HG02759 (cell line): ENCODE measurements around the gene MAML2.
A peak's percentile ranks its signal among the peaks of the same experiment; 100 is the strongest.

ENCODE experiments used
- ATAC-seq: cut with Tn5 transposase; IDR thresholded peaks from one replicate; pipeline ENCODE4 v1.9.1; 2021; ENCODE audit warnings: mild to moderate bottlenecking, moderate library complexity; ENCODE audit not compliant: unreplicated experiment

MAML2 gene

DNA sequence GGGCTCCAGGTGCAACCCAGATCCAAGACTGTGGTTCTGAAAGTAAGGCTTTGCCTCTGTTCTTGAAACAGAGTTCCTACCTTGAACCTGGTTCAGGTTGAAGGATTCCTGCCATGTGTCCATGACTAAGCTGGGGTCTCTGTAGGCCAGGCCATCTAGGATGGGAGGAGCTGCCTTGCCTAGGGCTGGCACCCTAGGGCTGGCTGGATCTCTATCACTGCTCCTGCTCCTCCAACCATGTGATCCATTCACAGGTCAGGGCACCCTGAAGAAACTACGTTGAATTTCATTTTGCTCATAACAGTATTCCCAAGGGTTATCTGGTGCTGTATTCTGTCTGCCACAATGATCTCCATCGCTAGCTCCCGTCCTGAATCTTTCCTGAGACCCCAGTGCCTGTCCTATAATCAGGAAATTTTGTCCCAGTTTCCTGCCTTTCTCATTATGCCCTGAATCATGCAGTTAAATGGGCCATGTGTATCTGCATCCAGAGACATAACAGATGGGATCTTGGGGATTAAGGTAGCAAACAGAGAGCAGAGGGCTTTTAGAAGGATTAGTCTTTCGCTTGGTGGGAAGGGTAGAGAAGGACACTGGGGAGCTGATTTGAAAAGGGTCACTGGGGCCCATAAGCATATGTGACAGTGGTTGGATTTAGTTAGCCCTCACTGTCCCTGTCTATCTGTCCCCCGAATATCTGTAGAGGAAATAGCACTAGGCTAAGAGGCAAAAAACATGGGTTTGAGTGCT, 320.9 kb downstream of the MAML2 start:
- ATAC-seq: no peak

GRCh38 chr11:96019810-96020747, 322.9 kb downstream of the MAML2 start:
- no peak for ATAC-seq

DNA sequence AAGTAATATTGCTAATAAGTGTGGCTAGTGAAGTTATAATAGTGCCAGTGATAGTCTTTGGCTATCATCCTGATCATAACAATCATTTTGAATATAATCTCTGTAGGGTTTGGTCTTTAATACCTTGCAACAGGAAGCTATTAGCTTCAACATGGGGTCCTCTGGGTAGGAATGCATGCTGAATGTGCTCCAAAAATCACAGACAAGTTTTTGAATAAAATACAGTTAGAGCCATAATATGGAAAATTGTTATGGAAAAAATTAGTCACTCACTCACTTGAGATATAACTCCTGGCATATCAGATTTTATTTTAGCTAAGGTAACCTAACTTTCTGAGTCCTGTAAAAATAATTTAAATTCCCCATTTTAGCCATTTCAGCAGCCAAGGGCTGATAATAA, 323.7 kb downstream of the MAML2 start:
- ATAC-seq: no peak

- ATAC-seq: no peak
Measured at GRCh38 chr11:96017856-96018255, 325.1 kb downstream of the MAML2 start.

DNA sequence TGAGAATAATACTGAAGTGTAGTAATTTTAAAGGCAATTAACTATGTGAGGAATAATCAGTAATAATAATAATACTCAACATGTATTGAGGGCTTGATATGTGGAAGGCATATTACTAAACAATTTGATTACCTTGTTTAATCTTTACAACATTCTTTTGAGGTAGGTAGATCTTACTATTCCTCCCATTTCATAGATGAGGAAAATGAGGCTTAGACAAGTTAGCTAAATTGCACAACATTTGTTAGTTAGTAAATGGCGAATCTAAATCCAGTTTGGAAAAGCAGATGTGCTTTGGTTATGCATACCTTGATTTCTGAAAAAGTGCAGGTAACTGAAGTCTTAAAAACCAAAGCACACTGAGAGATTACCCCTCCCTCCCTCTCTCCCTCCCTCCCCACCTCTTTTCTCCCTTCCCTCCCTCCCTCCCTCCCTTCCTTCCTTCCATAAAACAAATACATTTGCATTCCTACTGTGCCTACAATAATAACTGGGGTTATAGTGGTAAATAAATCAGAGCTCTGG, 326.0 kb downstream of the MAML2 start:
- ATAC-seq: no peak

DNA sequence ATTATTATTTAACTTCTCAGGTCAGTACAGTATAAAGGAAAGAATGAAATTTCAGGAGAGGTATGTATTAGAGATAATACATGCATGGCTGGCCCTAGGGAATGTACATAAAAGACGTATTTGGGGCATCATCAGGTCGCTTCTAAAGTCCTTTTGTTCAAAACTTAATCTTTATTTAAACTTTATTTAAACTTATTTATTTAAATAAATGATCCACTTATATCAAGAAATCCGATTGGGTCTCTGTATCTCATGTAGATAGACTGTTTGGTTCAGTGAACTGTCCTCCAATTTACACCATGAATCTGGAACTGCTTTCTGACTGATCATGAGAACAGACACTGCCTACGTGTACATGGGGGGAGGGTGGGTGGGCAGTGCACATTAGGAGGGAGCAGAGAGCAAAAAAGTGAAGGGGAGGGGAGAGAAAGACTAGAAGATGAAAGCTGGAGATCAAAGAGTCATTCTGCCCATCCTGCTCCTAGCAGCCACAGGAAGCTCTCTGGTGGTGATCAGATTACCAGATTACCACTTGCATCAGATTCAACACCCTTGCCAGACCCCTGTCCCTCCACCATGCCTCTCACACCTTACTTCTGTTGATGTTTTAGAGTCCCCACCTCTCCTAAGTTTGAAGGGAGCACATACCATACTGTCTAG, 327.0 kb downstream of the MAML2 start:
- ATAC-seq: no peak

- peak; percentile 26 for ATAC-seq
Measured at GRCh38 chr11:96014217-96014616, 328.8 kb downstream of the MAML2 start.

GRCh38 chr11:96013461-96014213, 329.4 kb downstream of the MAML2 start:
- no peak for ATAC-seq

DNA sequence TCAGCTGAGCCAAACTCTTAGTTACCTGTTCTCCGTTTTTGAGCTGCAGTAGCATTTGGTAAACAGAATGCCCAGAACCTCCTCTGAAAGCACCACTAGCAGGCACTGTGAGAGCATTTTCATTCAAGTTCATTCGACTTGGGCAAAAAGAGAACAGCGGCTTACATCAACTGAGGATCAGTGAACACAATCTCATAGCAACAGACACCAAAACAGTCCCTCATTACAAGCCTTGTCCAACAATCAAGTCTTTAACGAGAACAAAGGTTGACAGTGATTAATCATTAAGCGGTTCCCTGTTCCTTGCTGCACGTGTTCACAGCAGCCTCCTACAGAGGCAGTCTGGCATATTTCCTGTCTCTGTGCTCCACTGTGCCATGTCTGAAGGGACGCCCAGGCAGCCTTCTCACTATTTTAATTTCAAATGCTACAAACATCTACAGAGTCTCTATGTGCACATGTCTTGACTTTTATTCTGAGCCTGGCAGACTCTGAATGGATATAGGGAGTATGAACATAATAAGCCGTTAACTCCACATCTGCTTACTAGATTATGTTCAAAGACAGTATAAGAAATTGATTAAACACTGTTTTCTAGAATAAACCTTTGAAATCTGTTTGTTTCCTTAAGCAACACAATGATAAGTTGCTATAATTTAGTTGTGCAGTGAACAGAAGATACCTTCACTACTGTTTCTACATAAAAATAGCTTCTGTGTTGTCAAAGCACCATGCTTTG, 330.7 kb downstream of the MAML2 start:
- ATAC-seq: peak; percentile 94

- no peak for ATAC-seq
Measured at GRCh38 chr11:96010683-96011082, 332.3 kb downstream of the MAML2 start.

- no peak for ATAC-seq
Measured at GRCh38 chr11:96008161-96008720, 334.8 kb downstream of the MAML2 start.

- ATAC-seq: no peak
Measured at GRCh38 chr11:96006037-96006436, 337.0 kb downstream of the MAML2 start.

DNA sequence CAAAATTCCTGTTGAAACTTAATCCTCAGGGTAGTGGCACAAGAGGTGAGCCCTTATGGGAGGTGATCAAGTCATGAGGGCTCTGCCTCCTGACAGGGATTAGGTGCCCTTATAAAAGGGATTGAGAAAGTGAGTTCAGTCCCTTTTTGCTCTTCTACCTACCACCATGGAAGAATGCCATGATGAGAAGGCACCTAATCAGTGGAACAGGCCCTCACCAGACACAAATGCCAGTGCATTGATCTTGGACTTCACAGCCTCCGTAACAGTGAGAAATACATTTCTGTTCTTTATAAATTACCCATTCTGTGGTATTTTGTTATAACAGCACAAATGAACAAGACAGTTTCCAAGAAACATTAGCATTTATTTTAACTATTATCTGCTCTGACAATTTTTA, 338.1 kb downstream of the MAML2 start:
- no peak for ATAC-seq

DNA sequence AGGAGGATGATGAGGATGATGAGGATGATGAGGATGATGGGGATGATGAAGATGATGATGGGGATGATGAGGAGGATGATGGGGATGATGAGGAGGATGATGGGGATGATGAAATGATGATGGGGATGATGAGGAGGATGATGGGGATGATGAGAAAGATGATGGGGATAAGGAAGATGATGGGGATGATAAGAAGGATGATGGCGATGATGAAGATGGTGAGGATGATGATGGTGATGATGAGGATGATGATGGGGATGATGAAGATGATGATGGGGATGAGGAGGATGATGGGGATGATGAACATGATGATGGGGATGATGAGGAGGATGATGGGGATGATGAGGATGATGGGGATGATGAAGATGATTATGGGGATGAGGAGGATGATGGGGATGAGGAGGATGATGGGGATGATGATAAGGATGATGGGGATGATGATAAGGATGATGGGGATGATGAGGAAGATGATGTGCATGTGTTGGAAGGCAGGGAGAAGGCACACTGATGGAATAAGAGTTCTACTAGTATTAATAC, 340.2 kb downstream of the MAML2 start:
- ATAC-seq: no peak

DNA sequence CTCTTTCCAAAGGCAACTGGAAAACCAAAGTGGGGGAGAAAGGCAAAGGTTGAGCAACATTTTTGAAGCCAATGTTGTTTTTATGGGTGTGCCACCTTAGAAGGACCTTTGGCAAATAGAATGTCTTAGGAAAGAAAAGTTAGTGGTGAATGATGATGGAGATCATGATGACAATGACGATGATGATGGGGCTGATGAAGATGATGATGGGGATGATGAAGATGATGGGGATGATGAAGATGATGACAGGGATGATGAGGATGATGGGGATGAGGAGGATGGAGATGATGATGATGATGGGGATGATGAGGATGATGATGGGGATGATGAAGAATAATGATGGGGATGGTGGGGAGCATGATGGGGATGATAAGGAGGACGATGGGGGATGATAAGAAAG, 340.7 kb downstream of the MAML2 start:
- ATAC-seq: no peak

DNA sequence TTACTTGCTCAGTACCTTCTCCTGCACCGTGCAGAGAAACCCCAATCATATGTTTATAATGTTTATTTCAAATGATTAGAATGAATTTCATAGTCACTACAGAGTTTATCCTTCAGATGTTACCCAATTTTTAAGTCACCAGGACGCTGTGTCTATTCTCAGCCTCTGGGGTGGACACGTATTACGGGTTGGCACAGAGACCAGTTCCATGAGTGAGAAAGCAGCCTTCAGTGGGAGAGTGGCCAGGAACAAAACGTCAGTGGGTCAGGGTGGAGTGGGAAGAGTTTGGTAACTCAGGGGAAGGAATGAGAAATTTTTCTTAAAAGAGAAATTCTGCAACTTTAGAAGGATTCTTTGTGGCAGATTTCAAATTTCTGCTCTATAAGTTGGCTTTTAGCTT, 342.0 kb downstream of the MAML2 start:
- no peak for ATAC-seq

GRCh38 chr11:95999711-96000406, 343.1 kb downstream of the MAML2 start:
- no peak for ATAC-seq

DNA sequence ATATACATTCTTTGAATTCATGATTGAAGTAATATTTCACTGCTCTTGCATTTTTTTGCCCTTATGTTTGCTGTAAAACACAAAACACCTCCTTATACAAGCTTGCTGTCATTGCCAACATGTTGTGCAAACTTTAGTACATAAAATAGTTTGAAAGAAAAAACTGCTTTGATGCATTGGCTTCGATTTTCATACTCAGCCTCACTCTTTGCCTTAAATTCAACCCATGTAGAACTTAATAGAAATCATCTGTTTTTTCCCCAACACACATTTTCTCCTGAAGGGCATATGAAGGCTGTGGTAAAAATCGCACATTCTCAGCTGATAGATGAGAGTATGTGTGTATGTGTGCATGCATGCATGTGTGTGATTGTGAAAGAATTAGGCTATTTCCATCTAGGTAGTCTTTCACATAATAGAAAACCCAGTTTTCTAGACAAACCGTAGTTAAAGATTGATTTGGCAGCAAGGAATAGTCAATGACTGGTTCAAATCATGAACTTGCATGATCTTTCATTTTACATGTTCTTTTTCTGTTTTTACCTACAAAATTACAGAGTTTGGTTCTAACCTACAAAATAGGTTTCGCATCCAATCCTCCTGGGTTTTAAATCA, 346.3 kb downstream of the MAML2 start:
- no peak for ATAC-seq
